Heart left ventricle (tissue), 16 donors: ENCODE data around the gene CTNND2. TPM values are rescaled to one million over a fixed set of nuclear protein-coding genes. Genes with fewer than 3 reads are reported as not detected.

Source experiments
- ATAC-seq, 4 donors: fragments of 200-7000 bp; cut with Tn5 transposase; one replicate each; pipeline ENCODE4 v1.9.1; 2020 to 2022; ENCODE audit warnings: moderate library complexity in 4 of 4, mild to moderate bottlenecking in 3 of 4, moderate number of reproducible peaks in 1 of 4
- DNase-seq, 5 donors: peaks; one replicate each; pipeline ENCODE4 v3.0.0-alpha.2; 2020
- H3K27ac ChIP-seq, 12 donors: fragments of 200-600 bp; sonication (generic) in 4 of 12; one replicate each; pipeline versions ENCODE4 v1.5.0 to v1.8.0; 2016 to 2022; ENCODE audit warnings: mild to moderate bottlenecking in 2 of 12
- H3K27me3 ChIP-seq, 9 donors: fragments of 200-600 bp; sonication (generic) in 2 of 9; one replicate each; pipeline versions ENCODE4 v1.5.1 to v1.8.0; 2016 to 2022; ENCODE audit warnings: mild to moderate bottlenecking in 3 of 9
- H3K36me3 ChIP-seq, 9 donors: fragments of 200-600 bp; sonication (generic) in 2 of 9; one replicate each; pipeline versions ENCODE4 v1.5.0 to v1.8.0; 2018 to 2022; ENCODE audit warnings: mild to moderate bottlenecking in 2 of 9
- H3K4me1 ChIP-seq, 12 donors: fragments of 200-600 bp; sonication (generic) in 4 of 12; one replicate each; pipeline versions ENCODE4 v1.5.0 to v1.8.0; 2016 to 2022; ENCODE audit warnings: mild to moderate bottlenecking in 3 of 12
- H3K4me3 ChIP-seq, 12 donors: fragments of 200-600 bp; sonication (generic) in 4 of 12; one replicate each; pipeline versions ENCODE4 v1.5.0 to v1.8.0; 2017 to 2022; ENCODE audit warnings: mild to moderate bottlenecking in 9 of 12, moderate library complexity in 4 of 12
- H3K9me3 ChIP-seq, 12 donors: fragments of 200-600 bp; sonication (generic) in 4 of 12; one replicate each; pipeline versions ENCODE4 v1.5.0 to v1.8.0; 2016 to 2022; ENCODE audit warnings: mild to moderate bottlenecking in 1 of 12
- CTCF ChIP-seq, 12 donors: fragments of 200-600 bp; sonication (generic) in 4 of 12; IDR thresholded peaks; one replicate each; pipeline versions ENCODE4 v1.5.0 to v1.8.0; 2018 to 2022; ENCODE audit warnings: antibody characterized with exemption in 12 of 12, mild to moderate bottlenecking in 5 of 12
- POLR2A ChIP-seq, 2 donors: fragments of 450-650 bp; IDR thresholded peaks; one replicate each; pipeline ENCODE4 v1.6.1; 2017; ENCODE audit warnings: antibody characterized with exemption in 2 of 2, mild to moderate bottlenecking in 2 of 2, moderate library complexity in 2 of 2
- WGBS, 4 donors: extraction: QIAGEN DNeasy Blood & Tissue Kit in 2 of 4; methylation state at CpG; one replicate each; pipeline versions ENCODE4 v1.1.5 to v1.1.7; 2013 to 2018; 5-methylcytosine and 5-hydroxymethylcytosine counted together
- intact Hi-C, 10 donors: fragments of 100-400 bp; cut with DNase I; formaldehyde crosslinking; loops; one replicate each; pipeline versions ENCODE4 v1.11.1 to v1.14.2; 2022
- polyA plus RNA-seq, 2 donors: library from polyadenylated mRNA; stranded (reverse); fragments of 200-250 nt; gene quantifications; one replicate each; pipeline ENCODE4 v1.2.3, GENCODE V29; 2013
- total RNA-seq, 9 donors: library from RNA; depleted of rRNA in 2 of 9; stranded (reverse); fragments of >200 nt in 2 of 9; fragmentation: NEBNext Ultra II Directional in 3 of 9; extraction: Animal tissue kit (Norgen Biotek cat#: 25700) in 3 of 9; gene quantifications; one replicate each; pipeline versions ENCODE4 v1.1.0 to v1.2.4, GENCODE V29; 2016 to 2023
- donor health status: ischemic (EF 13 %, LVEDD 7.1; RV severe dilation, severe dysfunction).
- donor health status: healthy with polysubstance abuse.
- donor health status: DM: no; HTN: yes; CAD: no.
- donor health status: DM: no; HTN: no; CAD: no.
- donor health status: ischemic (EF 25% LVEDD 6.9; RV normal size, moderate dysfunction).
- donor health status: ischemic (EF 25% LVEDD 5.7; RV mildly dilated, moderate dysfunction).
- donor health status: healthy.
- donor health status: DM: yes; HTN: yes; CAD: no.
- donor health status: ischemic (EF 35%, LVEDD 5.7; RV mildly dilated, moderate dysfunction).
- donor health status: nonischemic (EF 11% LVEDD 7.7; RV severe dilation, severe dysfunction).
- donor health status: DM: yes; HTN: yes; CAD: no.
- donor health status: PGD.
- donor health status: ischemic (EF 29% LVEDD 5.4; RV normal size, mild dysfunction).
- donor health status: nonischemic (EF 23%, LVEDD 6.1; RV moderate dilation, normal function).

The CTNND2 gene
- total and polyA plus RNA-seq, 11 donors, result 4.0 to 36.8 (median 20.2) TPM

DNA sequence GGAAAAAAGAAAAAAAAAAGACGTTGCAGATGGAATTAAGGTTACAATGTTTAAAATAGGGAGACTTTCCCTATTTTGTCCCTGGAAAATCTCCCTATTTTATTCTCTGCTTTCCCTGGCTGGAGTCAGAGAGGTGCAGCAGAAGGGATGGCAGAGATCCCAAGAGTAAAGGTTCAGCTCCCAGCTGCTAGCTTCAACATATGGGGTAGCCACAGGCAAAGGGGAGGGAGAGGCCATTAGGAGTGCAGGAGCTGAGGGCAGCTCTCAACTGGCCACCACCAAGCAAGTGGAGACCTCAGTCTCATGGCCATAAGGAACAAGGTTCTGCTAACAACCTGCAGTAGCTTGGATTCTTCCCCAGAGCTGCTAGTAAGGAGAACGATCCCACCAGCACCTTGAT, 776.2 kb downstream of the CTNND2 start:
- intact Hi-C loops, result no loop called here

DNA sequence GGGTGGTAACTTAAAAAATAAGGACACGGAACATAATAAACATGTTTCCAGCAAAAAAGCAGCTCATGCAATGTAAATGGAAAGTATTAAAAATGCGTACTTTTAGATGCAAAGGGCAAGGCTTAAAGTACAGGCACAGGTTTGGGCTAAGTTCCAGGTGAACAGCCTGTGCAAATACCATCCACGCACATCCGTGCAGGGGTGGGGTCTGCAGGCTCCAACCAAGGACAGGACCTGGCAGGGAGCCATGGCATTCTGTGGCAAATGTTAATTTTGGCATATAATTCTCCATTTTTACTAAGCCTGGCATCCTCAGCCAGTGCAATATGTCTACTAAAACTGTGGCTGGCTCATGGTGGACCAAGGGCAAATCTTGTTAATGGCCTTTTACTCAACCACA, 777.4 kb downstream of the CTNND2 start:
- Histone ChIP-seq H3K4me3 (no peak overlapping the region), H3K27me3 (no peaks in the 10 kb centered on the region), H3K4me1 (no peaks in the 10 kb centered on the region), H3K36me3 (no peaks in the 10 kb centered on the region), H3K9me3 (no peaks in the 10 kb centered on the region), H3K27ac (no peak overlapping the region)
- TF ChIP-seq POLR2A (IDR thresholded peaks at IDR 0.05) (no peak), CTCF (IDR thresholded peaks at IDR 0.05) (no peak)
- intact Hi-C loops, result no loop called here
- DNase-seq (no peak), ATAC-seq (no peak)
- 82 to 95% (median 85%) methylated on average over 4 of the region's 4 CpGs for WGBS, 4 donors

More for the DNA sequence above, 776.2 kb downstream of the CTNND2 start:
- no peaks in the 10 kb centered on the region for H3K4me1 ChIP-seq
- no peaks in the 10 kb centered on the region for H3K36me3 ChIP-seq
- ATAC-seq, result no peak
- H3K27me3 ChIP-seq, result no peaks in the 10 kb centered on the region
- H3K4me3 ChIP-seq, result no peak overlapping the region
- no peak for TF ChIP-seq CTCF (IDR thresholded peaks at IDR 0.05)
- TF ChIP-seq POLR2A (IDR thresholded peaks at IDR 0.05), result no peak
- H3K9me3 ChIP-seq, result no peaks in the 10 kb centered on the region
- no peak for DNase-seq
- no peak overlapping the region for H3K27ac ChIP-seq
- WGBS, 4 donors, result 76 to 86% (median 81%) methylated on average over 2 of the region's 2 CpGs

- Histone ChIP-seq H3K4me3 (no peak overlapping the region), H3K27me3 (no peaks in the 10 kb centered on the region), H3K36me3 (no peaks in the 10 kb centered on the region), H3K27ac (no peak overlapping the region), H3K4me1 (no peaks in the 10 kb centered on the region), H3K9me3 (no peaks in the 10 kb centered on the region)
- DNase-seq (no peak), ATAC-seq (no peak)
- no peak for TF ChIP-seq CTCF (IDR thresholded peaks at IDR 0.05)
- no peak for TF ChIP-seq POLR2A (IDR thresholded peaks at IDR 0.05)
- intact Hi-C loops, result no loop called here
- WGBS, 4 donors, result 58 to 73% (median 61%) methylated on average over 3 of the region's 3 CpGs
These were observed 782.4 kb downstream of the CTNND2 start for GRCh38 chr5:11121885-11122284.

GRCh38 chr5:11110128-11110527, 794.1 kb downstream of the CTNND2 start:
- 80 to 92% (median 85%) methylated on average over 6 of the region's 6 CpGs for WGBS, 4 donors
- H3K4me3 ChIP-seq, result no peak overlapping the region
- intact Hi-C loops, result loop anchor here in 2 of 10 donors (5.0 kb wide), 2 partner anchors 123 to 413 kb away; no protein-coding TSS in a partner anchor
- no peaks in the 10 kb centered on the region for H3K4me1 ChIP-seq
- H3K27me3 ChIP-seq, result no peaks in the 10 kb centered on the region
- TF ChIP-seq CTCF (IDR thresholded peaks at IDR 0.05), result peak in 3 of 12 donors; percentile 20 to 31 (median 20)
- no peak for TF ChIP-seq POLR2A (IDR thresholded peaks at IDR 0.05)
- no peak for DNase-seq
- no peak overlapping the region for H3K27ac ChIP-seq
- no peaks in the 10 kb centered on the region for H3K9me3 ChIP-seq
- peak in 1 of 4 donors; percentile 55 for ATAC-seq
- H3K36me3 ChIP-seq, result no peaks in the 10 kb centered on the region
